Naive thymus-derived CD4-positive, alpha-beta T cell (primary cell): ENCODE measurements around the gene HPX. TPM values are rescaled to one million over a fixed set of nuclear protein-coding genes. Genes with fewer than 3 reads are reported as not detected.

ENCODE experiments used
- ATAC-seq: fragments of 150-1000 bp; cut with Tn5 transposase; 2 replicates; pipeline ENCODE4 v1.10.0; 2021; ENCODE audit warnings: mild to moderate bottlenecking, moderate library complexity
- CTCF ChIA-PET: fragments of 350-600 bp; sonication (Branson Sonifier 250); formaldehyde crosslinking; loops from one replicate; lab custom pipeline; 2021; ENCODE audit warnings: antibody characterized with exemption; lab: Charles Lee
- POLR2A ChIA-PET: fragments of 350-600 bp; sonication (Branson Sonifier 250); formaldehyde crosslinking; loops from one replicate; lab custom pipeline; 2021; ENCODE audit warnings: antibody characterized with exemption, inconsistent platforms; lab: Charles Lee
- DNase-seq, 9 donors: peaks; one replicate each; pipeline versions ENCODE4 v3.0.0 to v3.0.0-alpha.2; 2020 to 2022; ENCODE audit warnings: mixed read lengths in 1 of 9
- H3K27ac ChIP-seq: one replicate; pipeline ENCODE4 v1.7.0; 2013; ENCODE audit warnings: mild to moderate bottlenecking, low read depth, low read length, moderate library complexity
- H3K27me3 ChIP-seq, 2 donors: one replicate each; pipeline ENCODE4 v1.7.0; 2013; ENCODE audit warnings: low read length in 2 of 2, mild to moderate bottlenecking in 2 of 2, moderate library complexity in 2 of 2; ENCODE audit not compliant: control insufficient read depth in 2 of 2, insufficient read depth in 2 of 2
- H3K36me3 ChIP-seq, 3 experiments: 1 replicate in 2 of 3; 2 replicates in 1 of 3; pipeline ENCODE4 v1.7.0; 2013; ENCODE audit warnings: low read length in 3 of 3, mild to moderate bottlenecking in 3 of 3, moderate library complexity in 1 of 3; ENCODE audit not compliant: insufficient read depth in 3 of 3, control insufficient read depth in 2 of 3
- H3K4me1 ChIP-seq, 2 donors: one replicate each; pipeline ENCODE4 v1.7.0; 2013; ENCODE audit warnings: low read length in 2 of 2, mild to moderate bottlenecking in 2 of 2, moderate library complexity in 1 of 2; ENCODE audit not compliant: control insufficient read depth in 2 of 2, insufficient read depth in 2 of 2
- H3K4me3 ChIP-seq: 2 replicates; pipeline ENCODE4 v1.7.0; 2013; ENCODE audit warnings: mild to moderate bottlenecking, low read length
- H3K9me3 ChIP-seq, 3 experiments: 1 replicate in 2 of 3; 2 replicates in 1 of 3; pipeline ENCODE4 v1.7.0; 2013; ENCODE audit warnings: low read length in 3 of 3; ENCODE audit not compliant: control insufficient read depth in 2 of 3
- H3K27ac Mint-ChIP-seq, 9 donors: one replicate each; pipeline ENCODE4 v1.8.0; 2020 to 2022; ENCODE audit warnings: mixed read lengths in 9 of 9, mild to moderate bottlenecking in 8 of 9, moderate library complexity in 5 of 9, inconsistent platforms in 2 of 9
- H3K27me3 Mint-ChIP-seq, 5 donors: one replicate each; pipeline ENCODE4 v1.8.0; 2021 to 2022; ENCODE audit warnings: mixed read lengths in 5 of 5, mild to moderate bottlenecking in 1 of 5
- H3K36me3 Mint-ChIP-seq, 5 donors: one replicate each; pipeline ENCODE4 v1.8.0; 2020 to 2022; ENCODE audit warnings: mixed read lengths in 5 of 5, mild to moderate bottlenecking in 3 of 5, inconsistent platforms in 1 of 5
- H3K4me1 Mint-ChIP-seq, 7 donors: one replicate each; pipeline ENCODE4 v1.8.0; 2020 to 2022; ENCODE audit warnings: mixed read lengths in 7 of 7, mild to moderate bottlenecking in 3 of 7, inconsistent platforms in 1 of 7
- H3K4me3 Mint-ChIP-seq, 10 donors: one replicate each; pipeline ENCODE4 v1.8.0; 2020 to 2022; ENCODE audit warnings: mild to moderate bottlenecking in 10 of 10, mixed read lengths in 10 of 10, moderate library complexity in 6 of 10, inconsistent platforms in 2 of 10
- H3K9me3 Mint-ChIP-seq, 11 donors: one replicate each; pipeline ENCODE4 v1.8.0; 2020 to 2022; ENCODE audit warnings: mixed read lengths in 11 of 11, mild to moderate bottlenecking in 4 of 11, inconsistent platforms in 1 of 11, moderate library complexity in 1 of 11
- intact Hi-C, 2 donors: fragments of 100-400 bp; cut with micrococcal nuclease; formaldehyde crosslinking; loops; one replicate each; pipeline ENCODE4 v1.15.1; 2023
- polyA plus RNA-seq, 2 donors: library from polyadenylated mRNA; unstranded; fragments of 300-500 nt; fragmentation: Illumina TruSeq; gene quantifications; one replicate each; pipeline ENCODE4 v1.2.3, GENCODE V29; 2021
- total RNA-seq, 6 experiments: library from RNA in 5 of 6; stranded (reverse) in 5 of 6; gene quantifications; 1 replicate in 5 of 6; 2 replicates in 1 of 6; pipeline ENCODE4 v1.2.3 and lab custom pipeline; 2021 to 2026

HPX gene
- total and polyA plus RNA-seq, 7 experiments from 2014 or later: 0.56 to 7.0 (median 1.7) TPM; not detected in 2

DNA sequence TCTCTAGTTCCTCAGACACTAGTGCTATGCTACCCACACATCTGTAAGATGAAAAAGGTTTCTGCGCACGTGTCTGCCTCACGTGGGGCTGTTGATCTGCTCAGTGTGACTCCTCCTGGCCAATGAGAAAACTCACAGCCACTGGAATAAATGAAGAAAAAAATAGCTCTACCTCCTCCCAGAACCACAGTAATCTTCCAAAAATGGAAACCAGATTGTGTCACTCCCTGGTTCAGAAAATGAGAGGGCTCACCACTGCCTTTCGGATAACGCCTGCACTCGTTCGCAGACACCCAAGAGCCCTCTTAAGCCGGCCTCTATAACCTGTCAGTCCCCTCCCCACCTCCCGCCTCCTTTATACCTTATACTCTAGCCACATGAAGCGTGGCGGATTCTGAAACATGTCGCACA lies 27.0 kb downstream of the HPX start:
- no peaks in the 10 kb centered on the region for H3K9me3 ChIP-seq
- Mint-ChIP-seq H3K4me3 (no peak overlapping the region), H3K27me3 (no peaks in the 10 kb centered on the region), H3K4me1 (peaks cover 0 to 36% (median 17%) of the 10 kb centered on the region in 7 donors), H3K36me3 (peaks cover 0 to 17% (median 13%) of the 10 kb centered on the region in 5 donors), H3K27ac (no peak overlapping the region), H3K9me3 (peaks cover 0 to 2% (median 0%) of the 10 kb centered on the region in 11 donors)
- ChIA-PET CTCF (interaction anchor here (0.7 to 3.4 kb wide), 7 partner anchors 12 to 270 kb away, joined by 3 to 27 read pairs (median 6); partner anchors contain the start of genes MRPL17 and SMPD1), POLR2A (interaction anchor here (0.6 to 23.8 kb wide), 14 partner anchors 9 to 233 kb away, joined by 3 to 525 read pairs (median 4); partner anchors contain the start of genes ARFIP2, SMPD1, TAF10 and TIMM10B)
- peak overlapping the region; percentile 28 for H3K4me3 ChIP-seq
- H3K27ac ChIP-seq: peak overlapping the region; percentile 74
- ATAC-seq: peak; percentile 90
- no peaks in the 10 kb centered on the region for H3K27me3 ChIP-seq
- intact Hi-C loops: loop anchor here in 1 of 2 donors (1.0 to 10.0 kb wide), 5 partner anchors 11 to 331 kb away; partner anchors contain the start of gene SMPD1
- peak in 7 of 9 donors; percentile 78 to 91 (median 88) for DNase-seq
- peaks cover 4 to 29% (median 10%) of the 10 kb centered on the region in 3 experiments for H3K36me3 ChIP-seq
- peaks cover 31 to 81% of the 10 kb centered on the region in 2 donors for H3K4me1 ChIP-seq

DNA sequence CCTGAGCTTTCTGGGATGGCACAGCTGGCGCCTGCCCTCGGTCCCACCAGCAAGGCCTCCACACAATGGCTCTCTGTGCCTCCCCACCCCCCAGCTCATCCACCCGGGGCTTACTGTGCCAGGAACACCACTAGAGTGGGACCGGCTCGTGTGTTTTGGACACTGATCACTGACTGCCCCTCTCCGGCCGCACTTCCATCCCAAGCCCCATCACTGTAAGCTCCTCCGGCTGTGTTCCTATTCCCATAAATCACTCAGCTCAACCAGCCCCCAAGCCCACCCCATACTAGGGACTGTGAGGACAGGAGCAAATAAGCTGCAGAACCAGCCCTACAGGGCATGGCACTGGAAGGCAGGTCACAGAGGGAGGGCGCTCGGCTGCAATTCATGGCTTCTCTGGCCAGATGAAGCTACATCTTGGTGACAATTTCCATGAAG lies 29.2 kb downstream of the HPX start:
- Histone ChIP-seq H3K36me3 (peaks cover 4 to 24% (median 10%) of the 10 kb centered on the region in 3 experiments), H3K4me1 (peaks cover 18 to 82% of the 10 kb centered on the region in 2 donors), H3K9me3 (no peaks in the 10 kb centered on the region), H3K4me3 (no peak overlapping the region), H3K27ac (peak overlapping the region; percentile 74), H3K27me3 (no peaks in the 10 kb centered on the region)
- H3K4me1 Mint-ChIP-seq: peaks cover 20 to 49% (median 35%) of the 10 kb centered on the region in 7 donors
- no peaks in the 10 kb centered on the region for H3K27me3 Mint-ChIP-seq
- H3K4me3 Mint-ChIP-seq: peak overlapping the region in 4 of 10 donors; percentile 1 to 63 (median 21)
- ChIA-PET POLR2A (interaction anchor here (0.7 to 23.8 kb wide), 4 partner anchors 10 to 28 kb away, joined by 3 to 525 read pairs (median 20); partner anchors contain the start of gene SMPD1), CTCF (interaction anchor here (1.2 to 3.4 kb wide), 3 partner anchors 9 to 32 kb away, joined by 4 to 27 read pairs (median 5); no protein-coding TSS in a partner anchor)
- intact Hi-C loops: loop anchor here in 1 of 2 donors (10.0 kb wide), 1 partner anchor 333 kb away; no protein-coding TSS in a partner anchor
- peak overlapping the region in 1 of 9 donors; percentile 89 for H3K27ac Mint-ChIP-seq
- ATAC-seq (no peak), DNase-seq (no peak)
- H3K9me3 Mint-ChIP-seq: peaks cover 0 to 2% (median 0%) of the 10 kb centered on the region in 11 donors
- H3K36me3 Mint-ChIP-seq: peaks cover 4 to 32% (median 17%) of the 10 kb centered on the region in 5 donors

DNA sequence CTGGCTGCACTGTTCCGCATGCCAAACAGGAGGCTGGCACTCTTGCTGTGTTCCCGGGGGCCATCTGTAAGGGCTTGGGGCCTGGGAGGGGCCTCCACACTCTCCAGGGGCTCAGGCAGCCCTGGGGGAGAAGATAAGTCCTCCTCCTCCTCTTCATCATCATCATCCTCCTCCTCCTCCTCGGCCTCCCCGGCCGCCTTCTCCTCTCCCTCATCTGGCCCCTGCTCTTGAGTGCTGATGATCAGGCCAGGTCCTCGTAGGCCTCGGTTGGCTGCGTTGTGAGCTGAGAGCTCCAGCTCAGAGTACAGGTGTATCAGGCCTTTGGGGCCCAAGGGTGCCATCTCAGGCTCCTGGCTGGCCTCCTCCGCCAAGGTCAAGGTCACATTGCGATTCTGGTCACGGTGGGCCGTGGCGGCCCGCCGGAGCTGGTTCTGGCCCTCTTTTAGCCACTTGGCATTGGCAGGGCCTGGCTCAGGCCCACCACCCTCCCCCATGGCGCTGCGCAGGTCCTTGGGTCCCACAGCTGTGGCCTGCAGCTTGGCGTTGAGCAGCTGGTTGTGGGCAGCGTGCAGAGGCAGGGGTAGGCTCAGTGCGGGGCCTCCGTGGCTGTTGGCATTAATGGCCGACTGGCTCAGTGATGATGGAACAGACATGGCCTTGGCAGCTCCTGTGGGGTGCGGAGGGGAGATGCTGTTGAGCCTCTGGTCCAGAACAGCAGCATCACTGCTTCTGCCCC lies 29.9 kb downstream of the HPX start:
- Histone ChIP-seq H3K27me3 (no peaks in the 10 kb centered on the region), H3K27ac (peak overlapping the region; percentile 74), H3K4me3 (no peak overlapping the region), H3K36me3 (peaks cover 4 to 24% (median 10%) of the 10 kb centered on the region in 3 experiments), H3K4me1 (peaks cover 19 to 82% of the 10 kb centered on the region in 2 donors), H3K9me3 (no peaks in the 10 kb centered on the region)
- POLR2A ChIA-PET: interaction anchor here (0.6 to 23.8 kb wide), 8 partner anchors 8 to 261 kb away, joined by 3 to 525 read pairs (median 6); partner anchors contain the start of genes APBB1 and SMPD1
- Mint-ChIP-seq H3K36me3 (peaks cover 4 to 39% (median 17%) of the 10 kb centered on the region in 5 donors), H3K27me3 (no peaks in the 10 kb centered on the region), H3K4me3 (peak overlapping the region in 5 of 10 donors; percentile 8 to 64 (median 34)), H3K27ac (peak overlapping the region in 6 of 9 donors; percentile 43 to 99 (median 83)), H3K4me1 (peaks cover 27 to 56% (median 42%) of the 10 kb centered on the region in 7 donors), H3K9me3 (peaks cover 0 to 2% (median 0%) of the 10 kb centered on the region in 11 donors)
- intact Hi-C loops: loop anchor here in 1 of 2 donors (10.0 kb wide), 1 partner anchor 334 kb away; no protein-coding TSS in a partner anchor
- ATAC-seq: no peak
- no peak for DNase-seq
- CTCF ChIA-PET: interaction anchor here (1.2 to 2.1 kb wide), 2 partner anchors 32 kb away, joined by 4 to 5 read pairs; no protein-coding TSS in a partner anchor

DNA sequence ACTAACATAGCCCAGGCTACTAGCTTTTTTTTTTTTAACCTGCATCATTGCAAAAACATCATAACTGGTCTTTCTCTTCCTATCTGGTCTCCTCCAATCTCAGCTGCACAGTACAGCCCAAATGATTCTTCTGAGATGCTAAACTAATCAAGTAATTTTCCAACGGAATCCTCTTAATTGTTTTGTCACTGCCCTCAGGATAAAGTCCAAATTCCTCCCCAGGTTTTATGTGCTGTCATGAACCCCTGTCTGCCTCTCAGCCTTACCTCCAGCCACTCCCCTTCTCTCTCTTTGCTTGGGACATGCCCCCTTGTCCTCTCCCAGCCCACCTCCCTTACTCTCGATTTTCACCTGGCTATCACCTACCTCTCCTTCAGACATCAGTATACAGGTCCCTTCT lies 34.4 kb downstream of the HPX start:
- H3K4me3 ChIP-seq: no peak overlapping the region
- peaks cover 48 to 87% of the 10 kb centered on the region in 2 donors for H3K4me1 ChIP-seq
- peaks cover 4 to 40% (median 24%) of the 10 kb centered on the region in 5 donors for H3K36me3 Mint-ChIP-seq
- H3K36me3 ChIP-seq: peaks cover 4 to 26% (median 10%) of the 10 kb centered on the region in 3 experiments
- H3K9me3 Mint-ChIP-seq: peaks cover 0 to 5% (median 0%) of the 10 kb centered on the region in 11 donors
- peak overlapping the region in 9 of 10 donors; percentile 41 to 94 (median 82) for H3K4me3 Mint-ChIP-seq
- ChIA-PET CTCF (interaction anchor here (0.9 to 4.5 kb wide), 4 partner anchors 13 to 37 kb away, joined by 3 to 41 read pairs (median 7); partner anchors contain the start of gene APBB1), POLR2A (interaction anchor here (0.6 to 23.8 kb wide), 7 partner anchors 12 to 43 kb away, joined by 3 to 525 read pairs (median 5); partner anchors contain the start of genes APBB1 and SMPD1)
- peaks cover 0 to 3% (median 0%) of the 10 kb centered on the region in 5 donors for H3K27me3 Mint-ChIP-seq
- intact Hi-C loops: no loop called here
- no peaks in the 10 kb centered on the region for H3K27me3 ChIP-seq
- H3K27ac Mint-ChIP-seq: peak overlapping the region; percentile 18 to 99 (median 96)
- DNase-seq (no peak), ATAC-seq (no peak)
- no peaks in the 10 kb centered on the region for H3K9me3 ChIP-seq
- H3K4me1 Mint-ChIP-seq: peaks cover 66 to 88% (median 75%) of the 10 kb centered on the region in 7 donors
- H3K27ac ChIP-seq: peak overlapping the region; percentile 80

DNA sequence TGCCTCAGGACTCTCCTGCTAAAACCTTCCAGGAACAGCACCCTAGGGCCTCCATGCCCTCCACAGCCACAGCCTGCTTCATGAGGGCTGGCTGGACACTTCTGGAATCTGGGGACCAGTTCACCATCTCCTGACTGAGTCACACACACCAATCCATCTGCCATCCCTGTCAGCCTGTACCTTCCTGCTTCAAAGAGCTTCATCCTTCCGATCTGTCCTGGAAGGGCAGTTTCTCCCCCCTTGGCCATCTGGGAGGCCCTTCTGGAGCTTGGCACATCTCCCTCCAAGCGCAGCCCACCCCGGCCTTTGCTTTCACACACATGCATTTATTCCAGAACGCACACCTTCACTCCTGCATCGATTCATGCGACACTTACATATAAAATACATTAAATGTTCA lies 34.9 kb downstream of the HPX start:
- Mint-ChIP-seq H3K9me3 (peaks cover 0 to 5% (median 0%) of the 10 kb centered on the region in 11 donors), H3K27me3 (peaks cover 0 to 3% (median 0%) of the 10 kb centered on the region in 5 donors), H3K4me3 (peak overlapping the region in 9 of 10 donors; percentile 41 to 94 (median 82)), H3K36me3 (peaks cover 4 to 44% (median 24%) of the 10 kb centered on the region in 5 donors), H3K27ac (peak overlapping the region; percentile 15 to 99 (median 96)), H3K4me1 (peaks cover 70 to 93% (median 78%) of the 10 kb centered on the region in 7 donors)
- intact Hi-C loops: no loop called here
- no peak for ATAC-seq
- H3K27me3 ChIP-seq: no peaks in the 10 kb centered on the region
- H3K9me3 ChIP-seq: no peaks in the 10 kb centered on the region
- no peak for DNase-seq
- POLR2A ChIA-PET: interaction anchor here (0.6 to 23.8 kb wide), 9 partner anchors 8 to 43 kb away, joined by 3 to 525 read pairs (median 5); partner anchors contain the start of genes APBB1 and SMPD1
- peaks cover 53 to 87% of the 10 kb centered on the region in 2 donors for H3K4me1 ChIP-seq
- H3K36me3 ChIP-seq: peaks cover 4 to 26% (median 10%) of the 10 kb centered on the region in 3 experiments
- H3K27ac ChIP-seq: peak overlapping the region; percentile 80
- CTCF ChIA-PET: interaction anchor here (0.9 to 4.5 kb wide), 4 partner anchors 12 to 38 kb away, joined by 3 to 41 read pairs (median 7); partner anchors contain the start of gene APBB1
- H3K4me3 ChIP-seq: no peak overlapping the region
